ENCODE data around the gene HIVEP1. TPM values are rescaled to one million over a fixed set of nuclear protein-coding genes. Genes with fewer than 3 reads are reported as not detected.

Gene HIVEP1
- total RNA-seq, 2 experiments from 2014 or later, result 22.1 to 22.6 TPM

GRCh38 chr6:12160326-12160725 is 148.2 kb downstream of the HIVEP1 start:
- Histone ChIP-seq H2AFZ (ENCODE audit: low read length) (no peak overlapping the region), H3K9me3 (ENCODE audit: low read length) (no peaks in the 10 kb centered on the region), H4K20me1 (ENCODE audit: insufficient read depth, low read length) (no peaks in the 10 kb centered on the region), H3K4me1 (ENCODE audit: insufficient read depth, low read length, poor library complexity, severe bottlenecking) (no peaks in the 10 kb centered on the region), H3K4me2 (ENCODE audit: low read length) (no peak overlapping the region), H3K36me3 (ENCODE audit: insufficient read depth, low read length) (peaks cover 24% of the 10 kb centered on the region), H3K27ac (ENCODE audit: low read depth, low read length, poor library complexity, severe bottlenecking) (no peak overlapping the region), H3K9me2 (ENCODE audit: insufficient read depth, low read length) (peaks cover 3% of the 10 kb centered on the region; the same call in 1 of the 2 replicates), H3K79me2 (ENCODE audit: insufficient read depth, low read depth, low read length) (no peaks in the 10 kb centered on the region), H3K4me3 (ENCODE audit: low read depth, low read length, poor library complexity, severe bottlenecking) (no peak overlapping the region)
- intact Hi-C loops (cut with micrococcal nuclease; ENCODE audit: unreplicated experiment), result no loop called here
- DNase-seq (ENCODE audit: low spot score), result no peak
- no TSS peak for BruUV-seq (replicated peaks)
- POLR2A ChIA-PET, result no interaction called here
- CTCF ChIA-PET (ENCODE audit: unreplicated experiment), result no interaction called here
- TF ChIP-seq CTCF (conservative IDR thresholded peaks at IDR 0.05; ENCODE audit: low read length) (no peak), EZH2phosphoT487 (IDR thresholded peaks at IDR 0.05; ENCODE audit: borderline replicate concordance, low read depth, low read length) (no peak)

- no peak overlapping the region for H2AFZ ChIP-seq (ENCODE audit: low read length)
- H3K4me1 ChIP-seq (ENCODE audit: insufficient read depth, low read length, poor library complexity, severe bottlenecking), result no peaks in the 10 kb centered on the region
- no peaks in the 10 kb centered on the region for H3K79me2 ChIP-seq (ENCODE audit: insufficient read depth, low read depth, low read length)
- no peaks in the 10 kb centered on the region for H4K20me1 ChIP-seq (ENCODE audit: insufficient read depth, low read length)
- no TSS peak for BruUV-seq (replicated peaks)
- peaks cover 24% of the 10 kb centered on the region for H3K36me3 ChIP-seq (ENCODE audit: insufficient read depth, low read length)
- H3K9me2 ChIP-seq (ENCODE audit: insufficient read depth, low read length), result peaks cover 3% of the 10 kb centered on the region; the same call in 1 of the 2 replicates
- ChIA-PET CTCF (ENCODE audit: unreplicated experiment) (no interaction called here), POLR2A (no interaction called here)
- H3K9me3 ChIP-seq (ENCODE audit: low read length), result no peaks in the 10 kb centered on the region
- no peak for TF ChIP-seq EZH2phosphoT487 (IDR thresholded peaks at IDR 0.05; ENCODE audit: borderline replicate concordance, low read depth, low read length)
- no peak for TF ChIP-seq CTCF (conservative IDR thresholded peaks at IDR 0.05; ENCODE audit: low read length)
- H3K4me2 ChIP-seq (ENCODE audit: low read length), result no peak overlapping the region
- no peak overlapping the region for H3K27ac ChIP-seq (ENCODE audit: low read depth, low read length, poor library complexity, severe bottlenecking)
- intact Hi-C loops (cut with micrococcal nuclease; ENCODE audit: unreplicated experiment), result no loop called here
- DNase-seq (ENCODE audit: low spot score), result no peak
- no peak overlapping the region for H3K4me3 ChIP-seq (ENCODE audit: low read depth, low read length, poor library complexity, severe bottlenecking)
Observed at GRCh38 chr6:12162213-12162612, 150.1 kb downstream of the HIVEP1 start.

GRCh38 chr6:12163149-12163548 is 151.0 kb downstream of the HIVEP1 start:
- Histone ChIP-seq H4K20me1 (ENCODE audit: insufficient read depth, low read length) (no peaks in the 10 kb centered on the region), H3K4me3 (ENCODE audit: low read depth, low read length, poor library complexity, severe bottlenecking) (no peak overlapping the region), H3K36me3 (ENCODE audit: insufficient read depth, low read length) (peaks cover 24% of the 10 kb centered on the region), H3K9me3 (ENCODE audit: low read length) (no peaks in the 10 kb centered on the region), H3K9me2 (ENCODE audit: insufficient read depth, low read length) (no peaks in the 10 kb centered on the region), H2AFZ (ENCODE audit: low read length) (no peak overlapping the region), H3K4me1 (ENCODE audit: insufficient read depth, low read length, poor library complexity, severe bottlenecking) (no peaks in the 10 kb centered on the region), H3K27ac (ENCODE audit: low read depth, low read length, poor library complexity, severe bottlenecking) (no peak overlapping the region), H3K79me2 (ENCODE audit: insufficient read depth, low read depth, low read length) (no peaks in the 10 kb centered on the region), H3K4me2 (ENCODE audit: low read length) (no peak overlapping the region)
- DNase-seq (ENCODE audit: low spot score), result no peak
- TF ChIP-seq EZH2phosphoT487 (IDR thresholded peaks at IDR 0.05; ENCODE audit: borderline replicate concordance, low read depth, low read length) (no peak), CTCF (conservative IDR thresholded peaks at IDR 0.05; ENCODE audit: low read length) (no peak)
- POLR2A ChIA-PET, result no interaction called here
- BruUV-seq (replicated peaks), result no TSS peak
- intact Hi-C loops (cut with micrococcal nuclease; ENCODE audit: unreplicated experiment), result no loop called here
- CTCF ChIA-PET (ENCODE audit: unreplicated experiment), result no interaction called here
